Activated T-cell treated with anti-CD3 and anti-CD28 coated beads for 24 hours (primary cell): ENCODE measurements around the gene MTRF1L.
"Not testable (repeated sequence)": the region's sequence is repeated elsewhere in the genome, so short reads cannot be mapped to it uniquely, and the experiment has no call there.

Source experiments
- DNase-seq: peaks from one replicate; pipeline ENCODE4 v3.0.0-alpha.2; 2020; ENCODE audit warnings: low read depth

MTRF1L gene

DNA sequence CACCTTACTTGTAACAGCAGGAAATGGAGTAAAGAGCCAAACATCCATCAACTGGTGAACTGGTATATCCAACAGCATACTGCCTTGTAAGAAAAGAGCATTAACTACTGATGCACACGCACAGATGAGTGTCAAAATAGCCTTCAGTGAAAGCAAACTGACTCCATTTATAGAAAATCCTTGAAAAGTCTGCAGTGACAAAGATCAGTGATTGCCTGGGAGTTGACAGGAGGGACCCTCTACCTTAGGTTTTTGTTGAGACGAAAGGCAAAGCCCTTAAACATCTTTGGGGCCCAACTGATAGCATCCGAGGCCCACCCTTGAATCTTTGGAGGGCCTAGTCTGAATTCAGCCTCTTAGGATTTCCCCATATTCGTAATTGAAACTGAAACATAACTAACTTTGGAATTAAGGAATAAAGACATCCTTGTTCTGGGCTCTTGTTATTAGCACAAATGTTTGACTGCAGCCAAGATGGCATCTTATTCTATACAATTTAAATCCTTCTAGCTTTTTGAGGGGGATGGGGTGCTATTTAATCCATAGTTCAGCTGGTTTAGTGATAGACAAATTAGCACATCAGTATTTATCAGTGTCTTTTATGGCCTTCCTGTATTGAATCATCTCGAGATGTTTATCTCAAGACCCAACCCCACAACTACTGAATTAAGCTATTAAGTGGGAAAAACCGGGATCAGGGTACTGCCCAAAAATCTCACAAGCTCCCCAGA is 32.7 kb downstream of the MTRF1L start:
- no peak for DNase-seq

DNA sequence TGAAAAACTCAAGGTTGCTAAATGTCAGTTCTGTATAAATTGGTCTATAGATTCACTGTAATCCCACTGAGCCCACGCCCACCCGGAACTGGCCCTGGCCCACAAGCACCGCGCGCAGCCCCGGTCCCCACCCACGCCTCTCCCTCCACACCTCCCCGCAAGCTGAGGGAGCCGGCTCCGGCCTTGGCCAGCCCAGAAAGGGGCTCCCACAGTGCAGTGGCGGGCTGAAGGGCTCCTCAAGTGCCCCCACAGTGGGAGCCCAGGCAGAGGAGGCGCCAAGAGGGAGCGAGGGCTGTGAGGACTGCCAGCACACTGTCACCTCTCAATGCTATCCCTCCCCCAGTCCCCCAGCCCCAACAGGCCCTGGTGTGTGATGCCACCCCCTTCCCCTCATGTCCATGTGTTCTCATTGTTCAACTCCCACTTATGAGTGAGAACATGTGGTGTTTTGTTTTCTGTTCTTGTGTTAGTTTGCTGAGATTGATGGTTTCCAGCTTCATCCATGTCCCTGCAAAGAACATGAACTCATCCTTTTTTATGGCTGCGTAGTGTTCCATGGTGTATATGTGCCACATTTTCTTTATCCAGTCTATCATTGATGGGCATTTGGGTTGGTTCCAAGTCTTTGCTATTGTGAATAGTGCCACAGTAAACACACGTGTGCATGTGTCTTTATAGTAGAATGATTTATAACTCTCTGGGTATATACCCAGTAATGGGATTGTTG is 36.2 kb downstream of the MTRF1L start:
- not testable (repeated sequence) for DNase-seq

DNA sequence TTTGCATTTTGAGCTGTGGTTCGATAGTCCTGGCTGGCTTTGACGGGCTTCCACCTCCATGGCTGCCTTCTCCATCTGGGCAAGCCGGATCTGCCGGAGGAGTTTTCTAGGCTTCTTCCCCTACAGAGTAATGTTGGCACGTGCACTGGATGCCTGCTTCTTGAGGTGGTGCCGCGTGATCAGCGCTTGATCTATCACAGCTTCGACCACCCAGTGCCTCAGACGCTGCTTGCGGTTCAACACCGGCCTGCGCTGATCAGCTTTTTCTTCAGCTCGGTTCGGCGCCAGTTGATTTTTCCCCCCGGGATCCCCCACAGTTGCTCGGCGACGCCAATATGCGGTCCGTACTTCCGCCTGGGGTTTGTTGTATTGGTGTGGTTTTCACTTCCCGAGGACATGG is 43.2 kb downstream of the MTRF1L start:
- DNase-seq, result no peak

DNA sequence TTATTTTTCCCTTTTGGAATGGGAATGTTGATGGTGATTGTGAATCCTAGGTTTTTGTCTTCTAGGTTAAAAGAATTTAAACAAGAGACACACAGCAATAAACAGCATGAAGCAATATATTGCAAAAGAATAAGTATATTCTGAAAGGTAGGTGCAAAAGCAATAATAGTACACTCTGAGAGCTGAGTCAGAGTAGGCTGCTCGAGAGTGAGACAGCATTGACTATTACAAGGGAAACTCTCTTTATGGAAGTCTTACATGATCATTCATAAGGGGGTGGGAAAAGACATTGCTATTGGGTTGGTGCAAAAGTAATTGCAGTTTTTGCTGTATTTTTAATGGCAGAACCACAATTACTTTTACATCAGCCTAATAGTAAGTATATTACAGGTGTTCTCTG is 44.7 kb downstream of the MTRF1L start:
- DNase-seq, result no peak

DNA sequence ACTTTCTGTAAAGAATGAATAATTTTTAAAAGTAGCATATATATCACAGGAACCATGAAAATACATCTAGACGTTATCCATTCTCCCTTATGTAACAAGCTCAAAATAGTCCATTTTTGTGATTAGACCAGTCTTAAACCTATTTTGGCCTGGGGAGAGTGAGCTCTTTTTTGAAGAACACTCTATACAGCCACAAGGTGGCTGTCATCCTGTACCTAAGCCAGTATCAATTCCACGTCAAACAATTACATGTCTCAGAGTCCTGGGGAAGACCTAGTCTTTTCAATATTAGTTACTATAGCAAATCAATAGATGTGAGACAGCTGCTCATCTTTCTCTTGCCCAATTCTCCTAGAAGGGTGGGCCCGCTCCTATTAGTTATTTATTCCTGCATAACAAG is 48.1 kb downstream of the MTRF1L start:
- no peak for DNase-seq

DNA sequence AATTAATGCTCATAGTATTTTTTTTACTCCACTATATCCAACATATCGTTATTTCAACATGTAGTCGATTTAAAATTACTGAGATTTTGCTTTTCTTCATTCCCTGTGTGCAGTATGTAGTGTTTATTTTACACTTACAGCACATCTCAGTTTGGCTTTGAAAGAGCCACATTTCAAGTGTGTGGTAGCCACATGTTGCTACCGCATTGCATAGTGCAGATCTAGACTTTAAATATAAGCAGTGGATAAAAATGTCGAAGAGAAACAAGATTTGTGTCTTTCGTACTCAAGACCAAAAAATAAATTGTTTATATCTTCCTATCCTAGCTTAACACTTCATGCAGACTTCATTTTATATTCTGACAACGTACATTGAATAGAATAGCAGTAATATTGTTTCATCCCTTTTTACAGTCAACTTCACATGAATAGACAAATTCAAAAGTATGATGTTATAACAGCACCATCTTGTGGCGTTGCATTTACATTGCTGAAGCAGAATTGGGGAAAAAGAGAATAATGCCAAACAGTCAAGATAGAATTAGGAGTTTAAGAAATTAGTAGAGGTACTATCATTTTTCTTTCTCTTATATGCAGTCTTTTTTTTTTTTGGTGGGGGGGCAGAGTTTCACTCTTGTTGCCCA is 49.5 kb downstream of the MTRF1L start:
- no peak for DNase-seq

DNA sequence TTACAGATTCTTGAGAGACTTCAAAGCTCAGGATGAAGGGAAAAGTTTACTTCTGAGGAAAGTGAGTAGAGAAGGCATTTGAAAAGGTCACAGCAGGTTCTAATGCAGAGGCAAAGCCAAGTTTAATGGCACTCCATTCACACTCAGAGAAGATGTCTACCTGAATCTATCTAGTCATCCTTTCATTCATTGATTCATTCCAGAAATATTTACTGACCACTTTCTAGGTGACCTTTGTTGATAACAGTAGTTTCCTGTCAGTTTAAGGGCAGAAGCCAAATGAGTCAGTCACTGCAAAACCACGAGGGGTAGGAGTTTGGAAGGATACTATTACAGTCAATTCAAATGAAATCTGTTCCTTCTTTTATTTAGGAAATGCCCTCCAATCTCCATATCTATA is 50.5 kb downstream of the MTRF1L start:
- no peak for DNase-seq

DNA sequence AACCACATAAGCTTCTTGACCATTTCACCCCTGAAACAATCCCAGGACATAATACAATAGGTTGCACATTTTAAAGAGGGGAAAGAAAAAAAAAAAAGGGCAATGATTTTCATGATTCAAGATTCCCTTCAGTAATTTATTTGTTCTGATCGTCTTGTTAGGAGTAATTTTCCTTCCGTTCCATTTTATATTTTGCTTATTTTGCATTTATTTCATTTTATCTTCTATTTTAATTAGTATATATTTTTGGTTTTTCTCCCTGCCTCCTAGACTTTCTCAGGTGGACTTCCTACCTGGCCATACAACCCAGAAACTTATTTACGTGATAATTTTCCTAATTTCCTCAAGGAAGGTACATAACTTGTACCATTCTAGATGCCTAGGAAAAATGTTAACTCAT is 52.3 kb downstream of the MTRF1L start:
- DNase-seq, result no peak

DNA sequence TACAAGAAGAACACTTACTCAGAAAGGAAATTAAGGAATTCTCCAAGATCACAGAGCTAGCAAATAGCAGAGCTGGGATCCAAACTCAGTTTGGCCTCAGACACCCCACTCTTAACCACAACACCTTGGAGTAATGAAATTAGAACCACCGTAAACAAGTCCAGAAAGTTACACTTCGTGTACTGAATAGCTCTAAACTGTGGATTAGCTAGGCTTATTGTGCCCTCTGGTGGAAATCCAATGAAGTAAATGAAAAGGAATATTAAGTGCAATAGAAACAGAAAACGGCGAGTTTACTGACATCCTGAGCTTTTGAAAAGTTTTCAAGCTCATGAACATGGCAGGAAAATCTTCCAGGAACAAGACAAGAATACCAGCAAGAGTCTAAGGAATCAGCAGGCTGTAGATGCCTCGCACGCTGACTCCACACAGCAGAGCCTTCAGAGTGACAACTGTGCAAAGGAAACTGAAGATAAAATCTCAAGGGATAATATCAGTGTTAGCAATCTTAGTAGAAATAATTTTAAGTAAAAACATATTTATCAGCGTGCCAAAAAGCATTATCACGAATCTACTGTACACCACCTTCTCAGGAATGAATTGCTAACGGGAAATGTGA is 54.2 kb downstream of the MTRF1L start:
- DNase-seq, result no peak

DNA sequence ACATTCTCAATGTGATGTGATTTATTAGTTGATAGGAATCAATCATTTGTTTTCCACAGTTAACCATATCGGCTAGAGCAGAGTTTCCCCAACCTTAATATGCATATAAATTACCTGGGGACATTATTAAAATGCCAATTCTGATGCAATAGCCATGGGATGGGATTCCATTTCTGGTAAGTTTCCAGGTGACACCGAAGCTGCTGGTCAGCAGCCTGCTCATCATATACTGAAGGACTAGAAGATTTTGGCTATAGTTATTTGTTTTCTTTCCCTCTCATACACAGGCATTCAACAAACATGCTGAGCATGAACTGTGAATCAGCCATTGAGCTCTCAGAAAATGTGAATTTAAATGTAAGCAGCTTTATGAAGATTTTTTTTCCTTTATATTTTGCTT is 55.5 kb downstream of the MTRF1L start:
- DNase-seq, result no peak

DNA sequence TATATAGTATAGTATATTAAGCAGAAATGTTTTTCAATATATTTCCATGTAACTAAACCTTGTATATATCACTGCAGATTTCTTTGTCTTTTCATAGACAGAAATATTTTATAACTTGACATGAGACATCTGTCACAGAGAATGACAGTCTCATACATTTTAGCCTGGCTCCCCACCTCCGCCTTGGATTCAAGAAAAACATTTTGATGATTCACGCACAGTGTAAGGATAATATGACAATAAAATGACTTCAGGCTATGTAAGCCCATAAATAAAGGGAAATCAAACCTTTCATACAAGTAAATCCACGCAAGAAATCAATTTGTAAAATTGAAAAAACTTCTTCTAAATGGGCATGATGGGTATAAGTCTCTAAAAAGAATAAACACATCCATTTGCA is 56.0 kb downstream of the MTRF1L start:
- DNase-seq, result no peak

DNA sequence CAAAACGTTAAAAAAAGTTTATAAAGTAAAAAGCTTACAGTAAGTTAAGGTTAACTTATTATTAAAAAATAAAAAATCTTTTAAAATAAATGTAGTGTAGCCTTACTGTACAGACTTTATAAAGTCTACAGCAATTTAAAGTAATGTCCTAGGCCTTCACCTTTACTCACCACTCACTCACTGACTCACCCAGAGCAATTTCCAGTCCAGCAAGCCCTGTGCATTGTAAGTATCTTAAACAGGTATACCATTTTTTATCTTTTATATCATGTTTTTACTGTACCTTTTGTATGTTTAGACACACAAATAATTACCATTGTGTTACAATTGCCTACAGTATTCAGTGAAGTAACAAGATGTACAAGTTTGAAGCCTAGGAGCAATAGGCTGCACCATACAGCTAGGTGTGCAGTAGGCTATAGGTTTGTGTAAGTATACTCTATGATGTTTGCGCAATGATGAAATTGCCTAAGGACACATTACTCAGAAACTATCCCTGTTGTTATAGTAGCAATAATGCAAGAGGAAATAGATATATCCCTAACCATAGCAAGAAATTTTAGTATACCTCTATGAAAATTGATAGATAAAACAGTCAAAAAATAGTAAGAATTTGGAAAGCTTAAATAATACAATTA is 59.1 kb downstream of the MTRF1L start:
- no peak for DNase-seq

DNA sequence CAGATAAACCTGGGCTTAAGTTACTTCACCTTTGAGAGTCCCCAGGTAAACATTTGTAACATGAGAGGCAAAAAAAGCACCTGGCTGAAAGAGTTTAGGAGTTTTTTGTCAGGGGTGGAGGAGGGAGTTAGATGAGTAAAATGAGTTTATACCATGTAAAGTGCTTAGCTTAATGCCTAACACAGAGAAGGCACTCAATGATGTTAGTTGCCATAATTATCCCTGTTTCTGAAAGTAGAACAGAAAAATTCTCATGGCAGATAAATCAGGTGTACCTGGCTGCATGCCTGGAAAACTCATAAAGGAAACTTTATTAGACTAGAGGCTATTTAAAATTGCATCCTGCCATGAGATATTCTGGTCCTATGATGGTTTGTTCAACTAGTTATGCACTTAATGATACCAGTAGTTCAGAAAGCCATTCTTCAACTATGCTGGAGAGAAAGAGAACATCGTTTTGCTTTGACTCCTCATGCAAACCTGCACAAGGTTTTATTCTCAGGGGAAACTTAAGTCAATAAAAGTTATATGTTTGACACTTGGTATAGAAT is 60.1 kb downstream of the MTRF1L start:
- no peak for DNase-seq

DNA sequence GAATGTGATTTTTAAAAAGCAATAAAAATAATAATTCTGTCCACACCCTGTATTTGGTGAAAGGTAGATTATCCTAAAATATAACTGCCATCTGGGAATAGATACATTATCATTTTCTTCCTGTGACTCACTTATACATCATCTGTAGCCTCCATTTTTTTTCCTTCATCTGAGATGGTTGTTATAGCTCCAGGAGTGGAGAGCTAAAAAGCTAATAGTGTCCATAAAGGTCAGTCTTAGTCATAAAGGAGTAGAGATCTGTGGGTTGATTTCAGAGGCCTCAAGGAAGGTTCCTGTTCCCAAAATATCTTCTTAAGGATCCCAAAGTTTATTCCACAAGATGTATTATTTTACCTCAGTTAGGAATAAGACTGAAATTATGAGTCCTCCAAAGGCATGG is 60.8 kb downstream of the MTRF1L start:
- DNase-seq, result no peak
